ENCODE results near the gene RASAL1.
"Not testable (repeated sequence)": the region's sequence is repeated elsewhere in the genome, so short reads cannot be mapped to it uniquely, and the experiment has no call there.

RASAL1 gene

GRCh38 chr12:113141716-113142115 is 6.2 kb upstream of the RASAL1 start:
- not testable (repeated sequence) for DNase-seq

DNA sequence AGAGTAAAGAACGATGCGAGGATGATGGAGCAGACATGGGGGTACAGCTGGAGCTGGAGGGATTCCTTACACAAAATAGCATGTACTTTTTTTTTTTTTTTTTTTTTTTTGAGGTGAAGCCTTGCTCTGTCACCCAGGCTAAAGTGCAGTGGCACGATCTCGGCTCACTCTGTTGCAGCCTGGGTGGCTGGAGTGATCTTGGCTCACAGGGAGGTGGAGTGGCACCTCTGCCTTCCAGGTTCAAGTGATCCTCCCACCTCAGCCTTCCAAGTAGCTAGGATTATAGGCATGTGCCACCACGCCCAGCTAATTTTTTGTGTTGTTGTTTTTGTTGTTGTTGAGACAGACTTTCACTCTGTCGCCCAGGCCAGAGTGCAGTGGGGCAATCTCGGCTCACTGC is 5.1 kb upstream of the RASAL1 start:
- no peak for DNase-seq

DNA sequence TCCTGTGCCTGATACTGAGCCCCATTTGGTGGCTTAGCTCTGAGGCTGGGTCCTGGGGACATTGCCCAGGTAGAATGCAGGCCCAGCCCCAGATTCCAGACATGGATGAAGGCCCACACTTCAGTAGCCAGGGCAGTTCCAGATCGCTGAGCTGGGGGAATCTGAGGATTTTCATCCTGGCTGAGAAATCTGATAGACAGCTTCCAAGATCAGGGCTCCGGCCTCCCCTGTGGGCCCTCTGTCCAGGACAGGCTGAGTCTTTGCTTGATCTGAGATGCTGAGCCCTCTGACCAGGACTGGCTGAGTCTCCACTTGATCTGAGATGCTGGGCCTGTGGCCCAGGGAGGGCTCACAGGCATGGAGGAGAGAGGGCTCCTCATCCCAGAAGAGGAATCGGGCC is 3.3 kb upstream of the RASAL1 start:
- no peak for DNase-seq

DNA sequence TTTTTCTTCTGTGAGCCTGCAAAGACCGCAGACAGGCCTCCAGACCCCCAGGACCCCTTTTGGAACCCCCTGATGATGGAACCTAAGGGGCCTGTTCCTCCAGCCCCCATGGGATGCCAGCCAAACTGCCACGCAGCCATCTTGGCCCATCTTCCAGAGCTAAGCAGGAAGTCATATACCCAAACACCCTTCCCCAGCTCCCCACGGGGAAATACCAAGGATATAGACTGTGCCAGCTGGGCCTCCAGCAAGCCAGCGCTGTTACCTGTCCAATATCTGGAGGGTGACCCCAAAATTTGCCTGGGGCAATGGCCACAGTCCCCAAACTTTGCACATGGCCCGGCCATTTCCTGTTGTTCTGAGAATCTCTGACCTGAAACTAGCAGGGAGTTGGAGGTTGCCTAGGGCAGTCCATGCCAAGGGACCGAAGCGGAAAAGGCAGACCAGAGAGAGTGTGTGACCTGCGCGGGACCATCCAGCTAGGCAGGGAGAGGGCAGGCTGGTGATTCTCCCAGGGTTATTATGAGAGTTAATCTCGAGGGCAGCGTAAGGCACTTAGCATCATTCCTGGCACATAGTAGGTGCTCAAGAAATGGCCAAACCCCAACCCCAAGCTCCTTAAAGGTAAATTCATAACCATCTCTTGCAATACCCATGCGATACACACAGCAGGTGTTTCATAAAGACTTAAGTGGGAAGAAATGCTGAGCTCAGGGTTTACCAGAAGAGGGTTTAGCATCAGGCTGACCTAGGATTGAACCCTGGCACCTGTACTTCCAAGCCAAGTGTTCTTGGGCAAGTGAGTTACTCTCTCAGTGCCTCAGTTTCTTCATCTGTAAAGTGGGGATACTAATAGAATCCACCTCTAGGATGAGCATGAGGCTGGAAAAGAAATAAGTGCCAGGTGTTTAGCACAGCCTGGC is 2.6 kb upstream of the RASAL1 start:
- DNase-seq: no peak

DNA sequence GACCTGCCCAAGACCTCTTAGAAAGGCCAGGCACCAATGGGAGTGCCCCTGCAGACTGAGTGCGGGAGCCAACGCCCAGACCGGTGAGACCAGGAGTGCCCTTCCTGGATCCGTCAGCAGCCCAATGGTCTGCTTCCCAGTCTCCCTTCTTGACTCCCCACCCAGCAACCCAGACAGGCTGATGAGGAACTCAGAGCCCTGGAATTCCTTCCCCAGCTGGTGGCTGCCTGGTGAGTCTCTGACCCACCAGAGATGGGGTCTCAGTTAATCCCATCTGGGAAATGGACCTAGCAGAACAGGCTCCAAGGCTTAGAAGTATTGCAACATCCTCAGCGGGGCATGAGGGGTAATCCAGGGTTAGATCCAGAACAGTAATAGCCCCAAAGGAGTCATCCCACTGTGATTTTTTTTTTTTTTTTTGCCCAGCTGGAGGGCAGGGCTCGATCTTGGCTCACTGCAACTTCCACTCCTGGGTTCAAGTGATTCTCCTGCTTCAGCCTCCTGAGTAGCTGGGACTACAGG is 1.5 kb upstream of the RASAL1 start:
- DNase-seq: no peak

- no peak for DNase-seq
Measured at GRCh38 chr12:113136128-113136989, 798 bp upstream of the RASAL1 start.

DNA sequence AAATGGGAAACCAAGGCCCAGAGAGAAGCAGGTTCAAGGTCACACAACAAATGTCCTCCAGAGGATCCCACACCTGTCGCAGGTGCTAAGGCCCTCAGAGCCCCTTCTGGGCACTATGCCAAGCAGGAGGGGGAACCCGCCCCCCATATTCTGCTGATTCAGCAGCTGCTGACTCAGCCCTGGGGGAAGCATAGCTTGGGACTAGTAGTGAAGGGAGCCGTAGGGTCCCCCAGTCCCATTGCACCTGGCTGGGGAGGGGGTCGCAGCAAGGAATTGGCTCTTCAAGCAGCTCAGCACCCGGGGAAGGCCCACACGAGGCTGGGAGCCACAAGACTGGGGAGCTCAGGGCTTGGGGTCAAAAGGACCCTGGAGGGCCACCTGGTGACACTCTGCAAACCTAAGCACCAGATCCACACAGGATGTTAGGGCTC is 1.0 kb downstream of the RASAL1 start:
- no peak for DNase-seq

GRCh38 chr12:113134071-113134470 is 1.5 kb downstream of the RASAL1 start:
- no peak for DNase-seq

DNA sequence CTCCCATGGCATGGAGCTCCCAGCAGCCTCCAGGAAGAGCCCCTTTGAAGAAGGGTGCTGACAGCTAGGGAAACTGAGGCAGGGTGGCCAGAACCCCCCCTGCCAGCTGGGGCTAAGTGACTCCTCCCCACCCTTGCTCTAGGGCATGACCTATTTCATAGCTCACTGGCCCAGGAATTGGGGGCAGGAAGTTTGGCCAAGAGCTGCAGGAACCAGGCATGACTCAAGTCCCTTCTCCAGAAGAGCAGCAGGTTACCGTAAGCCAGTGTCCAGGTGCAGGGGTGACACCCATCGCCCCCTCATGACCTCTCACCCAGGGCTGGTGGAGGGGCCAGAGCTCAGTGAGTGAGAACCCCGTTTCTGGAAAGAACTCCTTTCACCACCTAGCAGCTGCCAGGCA is 1.9 kb downstream of the RASAL1 start:
- no peak for DNase-seq

- DNase-seq: no peak
Measured at GRCh38 chr12:113133036-113133435, 2.5 kb downstream of the RASAL1 start.

GRCh38 chr12:113131556-113131955 is 4.0 kb downstream of the RASAL1 start:
- DNase-seq: no peak

- no peak for DNase-seq
Measured at GRCh38 chr12:113130457-113131135, 5.0 kb downstream of the RASAL1 start.

DNA sequence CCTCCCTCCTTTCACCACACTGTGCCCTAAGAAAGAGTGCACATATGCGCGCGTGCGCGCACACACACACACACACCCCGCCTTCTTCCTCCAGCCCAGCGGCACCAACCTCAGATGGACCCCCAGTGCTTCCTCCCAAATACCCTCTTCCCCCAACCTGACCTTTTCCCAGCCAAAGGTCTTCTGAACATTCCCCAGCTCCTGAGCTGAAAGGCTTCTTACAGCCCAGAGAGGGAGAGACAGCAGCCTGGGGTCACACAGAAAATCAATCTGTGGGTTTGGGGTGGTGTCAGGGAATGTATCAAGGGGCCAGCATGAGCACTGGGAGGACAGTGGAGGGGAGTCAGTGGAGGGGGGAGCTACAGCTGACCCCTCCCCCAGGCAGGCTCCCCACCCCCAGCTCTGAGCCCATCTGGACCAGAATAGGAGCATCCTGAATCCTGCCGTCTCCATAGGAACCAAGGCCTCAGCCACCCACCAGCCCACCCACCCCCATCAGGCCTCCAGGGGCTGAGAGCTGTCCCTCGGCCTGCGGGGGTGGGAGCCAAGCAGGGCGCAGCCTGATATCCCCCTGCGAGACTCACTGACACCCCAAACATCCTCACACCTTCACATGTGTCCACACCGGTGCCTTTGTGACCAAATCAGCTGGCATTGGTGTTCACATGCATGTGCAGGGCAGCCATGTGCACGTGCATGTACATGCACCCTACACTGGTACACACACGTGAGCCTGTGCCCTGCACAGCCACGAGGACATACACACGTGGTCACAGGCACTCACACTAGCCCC is 5.7 kb downstream of the RASAL1 start:
- DNase-seq: no peak

- no peak for DNase-seq
Measured at GRCh38 chr12:113128802-113129663, 6.5 kb downstream of the RASAL1 start.

- DNase-seq: no peak
Measured at GRCh38 chr12:113127791-113128199, 7.8 kb downstream of the RASAL1 start.

DNA sequence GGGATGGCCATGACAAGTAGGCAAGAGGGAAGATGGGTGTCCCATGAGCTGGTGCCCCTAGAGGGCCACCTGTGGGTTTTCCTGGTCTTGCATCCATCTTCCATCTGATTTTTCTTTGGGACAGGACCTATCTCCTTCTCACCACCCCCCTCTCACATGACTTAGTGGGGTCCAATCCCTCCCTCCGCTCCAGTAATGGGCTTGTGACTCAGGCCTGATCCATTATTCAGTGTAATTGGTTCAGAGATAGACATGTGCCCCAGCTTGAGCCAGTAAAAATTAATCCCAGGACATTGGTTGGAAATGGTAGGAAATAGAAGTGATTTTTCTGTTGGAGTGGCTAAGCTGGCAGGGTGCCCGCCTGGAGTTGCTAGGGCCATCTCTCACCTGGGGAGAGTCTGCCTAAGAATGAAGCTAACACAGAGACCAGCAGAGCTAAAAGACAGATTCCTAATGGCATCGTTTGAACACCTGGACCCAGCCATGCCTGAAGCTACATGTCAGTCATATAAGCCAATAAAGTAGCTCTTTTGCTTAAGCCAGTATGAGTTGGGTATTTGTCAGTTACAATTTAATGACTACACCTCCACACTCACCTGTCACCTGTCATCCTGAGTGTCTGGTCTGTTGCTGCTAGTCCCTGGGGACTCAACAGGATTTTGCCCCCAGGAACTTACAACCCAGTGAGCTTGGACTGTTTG is 14.7 kb downstream of the RASAL1 start:
- DNase-seq: no peak

DNA sequence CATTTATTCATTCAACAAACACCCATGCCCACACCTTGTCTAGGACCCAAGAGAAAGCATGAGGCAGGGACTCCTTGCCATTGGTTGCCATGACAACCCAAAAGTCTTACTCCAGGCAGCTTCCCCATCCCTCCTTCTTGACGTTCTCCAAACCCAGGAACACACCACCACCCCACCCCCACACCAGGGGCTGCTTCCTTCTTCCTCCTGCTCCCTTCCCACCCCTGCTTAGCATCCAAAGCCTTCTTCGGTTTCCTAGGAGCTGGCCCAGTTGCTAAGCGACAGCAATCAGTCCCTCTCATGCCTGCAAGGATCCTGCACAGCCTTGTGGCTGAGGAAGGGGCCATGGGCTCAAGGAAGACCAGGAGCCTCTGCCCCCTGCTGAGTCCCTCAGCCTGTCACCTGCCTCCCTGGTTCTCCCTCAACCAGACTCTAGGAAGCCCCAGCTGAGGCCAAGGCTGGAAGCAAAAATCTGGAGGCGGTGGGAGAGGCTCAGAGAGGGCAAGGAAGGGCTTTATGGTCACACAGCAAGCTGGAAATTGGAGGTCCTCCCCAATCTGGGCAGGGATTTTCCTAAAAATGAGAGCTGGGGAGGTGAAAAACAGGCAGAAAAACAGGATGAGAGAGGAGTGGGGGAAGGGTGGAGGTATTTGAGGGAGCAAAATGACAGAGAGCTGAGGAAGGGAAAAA is 15.4 kb downstream of the RASAL1 start:
- no peak for DNase-seq

DNA sequence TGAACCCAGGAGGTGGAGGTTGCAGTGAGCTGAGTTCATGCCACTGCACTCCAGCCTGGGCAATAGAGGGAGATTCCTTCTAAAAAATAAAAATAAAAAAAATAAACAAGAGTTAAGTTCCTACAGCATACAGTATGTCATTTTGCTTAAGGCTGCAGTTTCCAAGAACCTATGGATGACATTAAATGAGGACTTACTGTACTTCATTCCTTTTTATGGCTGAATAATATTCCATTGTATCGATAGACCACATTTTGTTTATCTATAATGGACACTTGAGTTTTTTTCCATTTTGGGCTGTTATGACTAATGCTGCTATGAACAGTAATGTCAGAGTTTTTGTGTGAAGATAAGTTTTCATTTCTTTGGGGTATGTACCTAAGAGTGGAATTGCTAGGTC is 17.4 kb downstream of the RASAL1 start:
- no peak for DNase-seq

DNA sequence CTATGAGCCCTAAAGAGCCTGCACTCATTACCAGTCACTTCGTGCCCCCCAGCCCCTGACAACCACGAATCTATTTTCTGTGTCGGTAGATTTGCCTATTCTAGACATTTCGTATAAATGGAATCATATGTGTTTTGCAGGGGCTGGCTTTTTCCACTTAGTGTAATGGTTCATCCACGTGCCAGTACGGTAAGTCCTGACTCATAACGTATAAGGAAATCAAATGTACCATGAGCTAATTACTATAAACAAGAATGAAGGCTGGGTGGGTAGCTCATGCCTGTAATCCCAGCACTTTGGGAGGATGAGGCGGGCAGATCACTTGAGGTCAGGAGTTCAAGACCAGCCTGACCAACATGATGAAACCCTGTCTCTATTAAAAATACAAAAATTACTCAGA is 17.9 kb downstream of the RASAL1 start:
- DNase-seq: not testable (repeated sequence)

DNA sequence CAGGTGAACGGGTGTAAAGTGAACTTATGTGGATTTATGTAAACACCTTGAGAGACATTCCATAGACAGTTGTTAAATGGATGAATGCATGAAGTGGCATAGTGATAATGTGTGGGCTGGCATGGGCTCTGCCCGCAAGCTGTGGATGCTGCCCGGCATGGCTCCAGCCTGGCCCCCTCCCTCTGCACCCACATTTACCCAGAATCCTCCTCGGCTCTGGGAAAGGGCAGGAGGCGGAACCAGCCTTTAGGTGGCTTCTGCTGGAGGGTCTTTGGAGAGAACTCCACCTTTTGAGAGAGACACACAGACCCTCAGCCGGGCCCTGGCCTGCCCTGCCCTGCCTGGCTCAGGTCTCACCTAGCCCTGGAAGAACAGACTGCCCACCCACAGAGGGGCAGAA is 18.7 kb downstream of the RASAL1 start:
- DNase-seq: no peak

Data from fibroblast of skin of right quadriceps (primary cell).